GM18951 (cell line): ENCODE results near the gene CPOX.

Source experiments
- POLR2A ChIP-seq: IDR thresholded peaks from 4 replicates; pipeline ENCODE4 v1.6.1; 2011; ENCODE audit warnings: mild to moderate bottlenecking; ENCODE audit not compliant: insufficient read length, insufficient read depth; ENCODE audit errors: extremely low read depth
- in situ Hi-C: fragments of 300-500 bp; cut with MboI; formaldehyde crosslinking; loops from one replicate; pipeline ENCODE4 v1.12.0; 2022; ENCODE audit warnings: low sequenced_read_pairs, mixed read lengths, inconsistent platforms; ENCODE audit not compliant: unreplicated experiment

Gene CPOX

GRCh38 chr3:98588065-98588464 lies 5.3 kb downstream of the CPOX start:
- in situ Hi-C loops: loop anchor here (10.0 to 25.0 kb wide), 2 partner anchors 253 to 551 kb away; partner anchors contain the start of gene GABRR3
- TF ChIP-seq POLR2A: no peak

- no peak for TF ChIP-seq POLR2A
- in situ Hi-C loops: loop anchor here (10.0 to 25.0 kb wide), 2 partner anchors 253 to 550 kb away; partner anchors contain the start of gene GABRR3
These were observed 5.8 kb downstream of the CPOX start for GRCh38 chr3:98587654-98588053.

- in situ Hi-C loops: loop anchor here (10.0 to 25.0 kb wide), 2 partner anchors 250 to 547 kb away; partner anchors contain the start of gene GABRR3
- TF ChIP-seq POLR2A: no peak
These were observed 8.9 kb downstream of the CPOX start for GRCh38 chr3:98584547-98584946.

- in situ Hi-C loops: loop anchor here (10.0 to 25.0 kb wide), 2 partner anchors 249 to 546 kb away; partner anchors contain the start of gene GABRR3
- TF ChIP-seq POLR2A: no peak
These were observed 9.6 kb downstream of the CPOX start for GRCh38 chr3:98583766-98584165.

- in situ Hi-C loops: loop anchor here (10.0 to 25.0 kb wide), 2 partner anchors 247 to 545 kb away; partner anchors contain the start of gene GABRR3
- no peak for TF ChIP-seq POLR2A
These were observed 11.4 kb downstream of the CPOX start for GRCh38 chr3:98582042-98582441.

GRCh38 chr3:98581474-98581873 lies 11.9 kb downstream of the CPOX start:
- no peak for TF ChIP-seq POLR2A
- in situ Hi-C loops: loop anchor here (10.0 to 25.0 kb wide), 2 partner anchors 247 to 544 kb away; partner anchors contain the start of gene GABRR3

GRCh38 chr3:98580401-98581386 lies 12.7 kb downstream of the CPOX start:
- TF ChIP-seq POLR2A: no peak
- in situ Hi-C loops: loop anchor here (10.0 to 25.0 kb wide), 2 partner anchors 246 to 543 kb away; partner anchors contain the start of gene GABRR3

- in situ Hi-C loops: loop anchor here (25.0 kb wide), 1 partner anchor 540 kb away; the partner anchor contains the start of gene GABRR3
- no peak for TF ChIP-seq POLR2A
These were observed 16.1 kb downstream of the CPOX start for GRCh38 chr3:98577178-98577895.

- in situ Hi-C loops: no loop called here
These were observed 19.3 kb downstream of the CPOX start for GRCh38 chr3:98574132-98574531.

GRCh38 chr3:98573181-98573728 lies 20.2 kb downstream of the CPOX start:
- in situ Hi-C loops: no loop called here
- no peak for TF ChIP-seq POLR2A

More at GRCh38 chr3:98574132-98574531, 19.3 kb downstream of the CPOX start:
- TF ChIP-seq POLR2A: no peak

GRCh38 chr3:98568402-98568801 lies 25.0 kb downstream of the CPOX start:
- in situ Hi-C loops: no loop called here
- TF ChIP-seq POLR2A: no peak

- in situ Hi-C loops: no loop called here
- TF ChIP-seq POLR2A: no peak
These were observed 25.6 kb downstream of the CPOX start for GRCh38 chr3:98567666-98568270.
